Psoas muscle (tissue), 8 donors: ENCODE measurements around the gene CTNNAL1. TPM values are rescaled to one million over a fixed set of nuclear protein-coding genes. Genes with fewer than 3 reads are reported as not detected.

Experiments
- ATAC-seq, 4 donors: fragments of 200-7000 bp; cut with Tn5 transposase; one replicate each; pipeline ENCODE4 v1.9.1; 2020; ENCODE audit warnings: moderate library complexity in 3 of 4, mild to moderate bottlenecking in 2 of 4
- DNase-seq, 2 donors: peaks; one replicate each; pipeline ENCODE4 v3.0.0-alpha.2; 2020
- H3K27ac ChIP-seq: fragments of 200-600 bp; one replicate; pipeline ENCODE4 v1.8.0; 2022
- H3K27me3 ChIP-seq, 3 donors: fragments of 200-600 bp in 1 of 3; one replicate each; pipeline versions ENCODE4 v1.6.1 to v1.8.0; 2013 to 2022; ENCODE audit warnings: low read length in 2 of 3, mild to moderate bottlenecking in 2 of 3, moderate library complexity in 1 of 3; ENCODE audit not compliant: insufficient read depth in 3 of 3
- H3K36me3 ChIP-seq, 2 donors: fragments of 200-600 bp in 1 of 2; one replicate each; pipeline versions ENCODE4 v1.6.1 to v1.8.0; 2013 to 2022; ENCODE audit warnings: low read depth in 1 of 2, mild to moderate bottlenecking in 1 of 2, moderate library complexity in 1 of 2; ENCODE audit not compliant: insufficient read depth in 1 of 2
- H3K4me1 ChIP-seq: fragments of 200-600 bp; one replicate; pipeline ENCODE4 v1.8.0; 2022
- H3K4me3 ChIP-seq: fragments of 200-600 bp; one replicate; pipeline ENCODE4 v1.8.0; 2022; ENCODE audit warnings: mild to moderate bottlenecking
- H3K9me3 ChIP-seq: fragments of 200-600 bp; one replicate; pipeline ENCODE4 v1.8.0; 2022
- WGBS, 3 donors: extraction: QIAGEN DNeasy Blood & Tissue Kit; methylation state at CpG; one replicate each; pipeline versions ENCODE4 v1.1.6 to v1.1.7; 2013; 5-methylcytosine and 5-hydroxymethylcytosine counted together
- intact Hi-C, 2 donors: fragments of 100-400 bp; cut with DNase I; formaldehyde crosslinking; loops; one replicate each; pipeline versions ENCODE4 v1.11.0 to v1.14.2; 2022
- polyA plus RNA-seq, 3 donors: library from polyadenylated mRNA; stranded (reverse); fragments of 200-250 nt; gene quantifications; one replicate each; pipeline ENCODE4 v1.2.3, GENCODE V29; 2013
- total RNA-seq, 4 donors: library from RNA; stranded (reverse); fragmentation: NEBNext Ultra II Directional in 2 of 4; extraction: Animal tissue kit (Norgen Biotek cat#: 25700) in 2 of 4; gene quantifications; one replicate each; pipeline versions ENCODE4 v1.2.1 to v1.2.4, GENCODE V29; 2021 to 2023
- TF ChIP-seq, protein P1 (sequence below): fragments of 200-600 bp; IDR thresholded peaks from one replicate; pipeline ENCODE4 v1.8.0; 2022; ENCODE audit warnings: antibody characterized with exemption
- donor health status: healthy with polysubstance abuse.
- donor health status: DM: no; HTN: no; CAD: no; lungs with moderate emphysema.
- donor health status: Bipolar disorder and iron deficiency.
- donor health status: healthy.
- donor health status: DM: yes; HTN: yes; CAD: no.
- donor health status: DM: no; HTN: no; CAD: no.
- donor health status: DM: no; HTN: no; CAD: no.
- donor health status: DM: yes; HTN: yes; CAD: no.

The CTNNAL1 gene
- total and polyA plus RNA-seq, 7 donors, result 14.1 to 49.4 (median 35.2) TPM

DNA sequence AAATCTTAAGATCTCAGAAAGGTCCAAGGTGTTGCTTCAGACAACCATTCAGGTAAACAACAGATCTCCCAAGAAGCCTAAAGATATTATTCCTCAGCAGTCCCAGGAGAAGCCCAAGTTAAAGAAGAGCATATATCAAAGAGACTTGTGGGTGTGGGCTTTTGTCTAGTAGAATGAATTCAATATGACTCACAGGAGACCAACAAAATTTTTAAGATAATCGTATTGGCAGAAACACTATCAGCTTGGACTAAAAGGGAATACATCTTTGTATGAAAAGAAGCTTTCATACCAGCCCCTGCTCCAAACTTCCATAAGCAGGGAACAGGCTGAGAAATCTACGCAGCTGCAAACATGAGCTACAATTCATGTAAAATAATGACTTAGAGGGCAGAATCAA is 10.2 kb downstream of the CTNNAL1 start:
- intact Hi-C loops, result no loop called here
- Histone ChIP-seq H3K27me3 (no peaks in the 10 kb centered on the region), H3K4me1 (no peaks in the 10 kb centered on the region), H3K27ac (no peak overlapping the region), H3K4me3 (no peak overlapping the region), H3K36me3 (peaks cover 0 to 5% of the 10 kb centered on the region in 2 donors), H3K9me3 (peaks cover 10% of the 10 kb centered on the region)
- TF ChIP-seq, protein P1, sequence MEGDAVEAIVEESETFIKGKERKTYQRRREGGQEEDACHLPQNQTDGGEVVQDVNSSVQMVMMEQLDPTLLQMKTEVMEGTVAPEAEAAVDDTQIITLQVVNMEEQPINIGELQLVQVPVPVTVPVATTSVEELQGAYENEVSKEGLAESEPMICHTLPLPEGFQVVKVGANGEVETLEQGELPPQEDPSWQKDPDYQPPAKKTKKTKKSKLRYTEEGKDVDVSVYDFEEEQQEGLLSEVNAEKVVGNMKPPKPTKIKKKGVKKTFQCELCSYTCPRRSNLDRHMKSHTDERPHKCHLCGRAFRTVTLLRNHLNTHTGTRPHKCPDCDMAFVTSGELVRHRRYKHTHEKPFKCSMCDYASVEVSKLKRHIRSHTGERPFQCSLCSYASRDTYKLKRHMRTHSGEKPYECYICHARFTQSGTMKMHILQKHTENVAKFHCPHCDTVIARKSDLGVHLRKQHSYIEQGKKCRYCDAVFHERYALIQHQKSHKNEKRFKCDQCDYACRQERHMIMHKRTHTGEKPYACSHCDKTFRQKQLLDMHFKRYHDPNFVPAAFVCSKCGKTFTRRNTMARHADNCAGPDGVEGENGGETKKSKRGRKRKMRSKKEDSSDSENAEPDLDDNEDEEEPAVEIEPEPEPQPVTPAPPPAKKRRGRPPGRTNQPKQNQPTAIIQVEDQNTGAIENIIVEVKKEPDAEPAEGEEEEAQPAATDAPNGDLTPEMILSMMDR, result no peak
- DNase-seq (no peak), ATAC-seq (no peak)
- WGBS, 3 donors, result 72 to 98% (median 75%) methylated on average over 2 of the region's 2 CpGs

DNA sequence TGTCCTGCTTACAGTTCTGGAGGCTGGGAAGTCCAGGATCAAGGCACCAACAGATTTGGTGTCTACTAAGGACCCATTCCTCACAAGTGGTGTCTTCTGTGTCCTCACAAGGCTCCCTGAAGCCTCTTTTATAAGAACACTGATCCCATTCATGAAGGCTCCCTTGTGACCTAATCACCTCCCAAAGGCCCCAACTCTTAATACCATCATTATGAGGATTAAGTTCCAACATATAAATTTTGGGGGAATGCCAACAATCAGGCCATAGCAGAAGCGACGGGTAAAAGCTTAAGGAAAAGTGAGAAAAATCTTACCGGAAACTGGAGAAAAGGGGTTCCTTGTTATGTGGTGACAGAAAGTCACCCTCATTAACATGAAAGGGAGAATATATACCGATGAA is 11.2 kb downstream of the CTNNAL1 start:
- Histone ChIP-seq H3K27ac (no peak overlapping the region), H3K4me3 (no peak overlapping the region), H3K36me3 (peaks cover 0 to 5% of the 10 kb centered on the region in 2 donors), H3K4me1 (no peaks in the 10 kb centered on the region), H3K27me3 (no peaks in the 10 kb centered on the region), H3K9me3 (peaks cover 10% of the 10 kb centered on the region)
- no peak for DNase-seq
- intact Hi-C loops, result no loop called here
- ATAC-seq, result no peak
- TF ChIP-seq, protein P1, result no peak
- WGBS, 3 donors, result 95% methylated on average over 4 of the region's 4 CpGs

DNA sequence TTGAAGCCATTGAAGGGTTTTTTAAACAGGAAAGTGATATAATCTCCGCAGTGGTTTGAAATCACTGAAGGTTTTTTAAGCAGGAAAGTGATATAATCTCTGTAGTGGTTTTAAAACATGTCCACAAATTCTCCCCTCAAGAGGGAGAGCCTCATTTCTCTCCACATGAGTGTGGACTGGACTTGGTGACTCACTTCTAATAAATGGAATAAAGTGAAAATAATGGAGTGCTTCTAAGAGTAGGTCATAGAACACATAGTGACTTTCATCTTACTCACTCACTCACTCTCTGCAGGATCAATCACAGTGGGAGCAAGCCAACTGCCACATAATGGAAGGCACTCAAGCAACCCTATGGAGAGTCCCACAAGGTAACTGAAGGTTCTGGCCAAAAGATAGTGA is 12.0 kb downstream of the CTNNAL1 start:
- Histone ChIP-seq H3K27ac (no peak overlapping the region), H3K4me3 (no peak overlapping the region), H3K27me3 (no peaks in the 10 kb centered on the region), H3K4me1 (no peaks in the 10 kb centered on the region), H3K36me3 (peaks cover 0 to 5% of the 10 kb centered on the region in 2 donors), H3K9me3 (peaks cover 10% of the 10 kb centered on the region)
- intact Hi-C loops, result no loop called here
- TF ChIP-seq, protein P1, result no peak
- WGBS, 3 donors, result 82 to 95% (median 87%) methylated on average over 1 of the region's 1 CpG
- DNase-seq (no peak), ATAC-seq (no peak)

DNA sequence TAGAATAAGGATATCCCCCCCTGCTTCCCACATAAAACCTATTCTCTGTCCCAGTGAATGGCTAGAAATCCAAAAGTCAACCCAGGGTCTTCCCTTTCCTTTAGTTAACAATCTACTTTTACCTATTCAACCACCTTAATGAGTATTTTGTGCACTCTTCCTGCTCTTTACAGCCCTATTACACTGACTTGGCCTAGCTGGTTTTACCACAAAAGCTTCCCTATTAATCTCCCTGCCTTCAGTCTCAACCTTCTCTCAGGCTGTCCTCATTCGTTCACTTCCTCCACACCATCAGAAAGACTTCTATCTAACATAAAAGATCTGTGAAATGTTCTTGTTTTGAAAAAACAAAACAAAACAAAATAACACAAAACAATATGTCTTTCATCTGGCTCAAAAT is 16.2 kb downstream of the CTNNAL1 start:
- WGBS, 3 donors, result 76 to 88% (median 82%) methylated on average over 1 of the region's 1 CpG
- Histone ChIP-seq H3K27ac (no peak overlapping the region), H3K4me1 (peaks cover 7% of the 10 kb centered on the region), H3K36me3 (peaks cover 0 to 10% of the 10 kb centered on the region in 2 donors), H3K27me3 (no peaks in the 10 kb centered on the region), H3K4me3 (no peak overlapping the region), H3K9me3 (no peaks in the 10 kb centered on the region)
- intact Hi-C loops, result no loop called here
- TF ChIP-seq, protein P1, result no peak
- DNase-seq (no peak), ATAC-seq (no peak)

DNA sequence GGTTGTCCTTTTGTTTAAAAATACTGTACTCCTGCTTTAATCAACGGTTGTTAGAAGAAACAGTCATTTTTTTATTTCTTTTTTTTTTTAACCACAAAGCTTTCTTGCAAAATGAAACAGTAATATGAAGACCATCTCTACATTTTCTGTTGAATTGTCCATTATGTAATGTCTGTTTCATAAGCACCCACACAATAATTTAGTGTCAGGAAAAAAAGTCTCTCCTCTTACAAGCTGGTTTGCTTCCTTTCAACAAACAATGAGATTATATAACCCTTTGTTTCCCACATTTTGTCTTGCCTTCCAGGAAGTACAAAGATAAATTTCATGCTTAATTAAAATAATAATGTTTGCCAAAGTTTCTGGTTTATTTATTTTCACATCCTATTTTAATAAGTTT is 16.7 kb downstream of the CTNNAL1 start:
- ATAC-seq, result no peak
- Histone ChIP-seq H3K4me1 (peaks cover 7% of the 10 kb centered on the region), H3K9me3 (no peaks in the 10 kb centered on the region), H3K36me3 (peaks cover 0 to 15% of the 10 kb centered on the region in 2 donors), H3K27me3 (no peaks in the 10 kb centered on the region), H3K4me3 (no peak overlapping the region), H3K27ac (no peak overlapping the region)
- DNase-seq, result no peak
- intact Hi-C loops, result no loop called here
- 35 to 53% (median 35%) methylated on average over 1 of the region's 1 CpG for WGBS, 3 donors
- TF ChIP-seq, protein P1, result no peak
